Urinary bladder (tissue), 4 donors: ENCODE data around the gene PLA2G2F. TPM values are rescaled to one million over a fixed set of nuclear protein-coding genes. Genes with fewer than 3 reads are reported as not detected.
"Not testable (repeated sequence)": the region's sequence is repeated elsewhere in the genome, so short reads cannot be mapped to it uniquely, and the experiment has no call there.

Experiments used
- DNase-seq: peaks from one replicate; pipeline ENCODE4 v3.0.0-alpha.2; 2015; ENCODE audit errors: extremely low spot score
- H3K27ac ChIP-seq: one replicate; pipeline ENCODE4 v1.5.1; 2013; ENCODE audit warnings: low read depth, mild to moderate bottlenecking, moderate library complexity
- H3K36me3 ChIP-seq: one replicate; pipeline ENCODE4 v1.6.1; 2013; ENCODE audit warnings: mild to moderate bottlenecking, moderate library complexity; ENCODE audit not compliant: insufficient read depth
- H3K4me1 ChIP-seq: one replicate; pipeline ENCODE4 v1.6.1; 2013; ENCODE audit warnings: mild to moderate bottlenecking, moderate library complexity; ENCODE audit not compliant: insufficient read depth
- H3K4me3 ChIP-seq: one replicate; pipeline ENCODE4 v1.5.1; 2013; ENCODE audit warnings: low read depth, low read length
- WGBS: extraction: QIAGEN DNeasy Blood & Tissue Kit; methylation state at CpG from one replicate; pipeline ENCODE4 v1.1.7; 2013; 5-methylcytosine and 5-hydroxymethylcytosine counted together
- polyA plus RNA-seq: library from polyadenylated mRNA; stranded (reverse); fragments of 200-250 nt; gene quantifications from one replicate; pipeline ENCODE4 v1.2.3, GENCODE V29; 2013
- total RNA-seq: library from RNA; depleted of rRNA; stranded (reverse); fragments of >200 nt; gene quantifications from one replicate; pipeline ENCODE4 v1.2.3, GENCODE V29; 2014
- donor health status: healthy with polysubstance abuse.
- donor health status: healthy.

Gene PLA2G2F
- total and polyA plus RNA-seq, 2 donors = 1.3 to 2.6 TPM

- Histone ChIP-seq H3K27ac (no peak overlapping the region), H3K4me1 (peaks cover 2% of the 10 kb centered on the region), H3K36me3 (no peaks in the 10 kb centered on the region), H3K4me3 (no peak overlapping the region)
- no peak for DNase-seq
- WGBS = 64% methylated on average over 10 of the region's 10 CpGs
Observed at GRCh38 chr1:20123722-20124455, 15.2 kb upstream of the PLA2G2F start.

GRCh38 chr1:20124456-20125057 is 14.6 kb upstream of the PLA2G2F start:
- H3K27ac ChIP-seq = no peak overlapping the region
- peaks cover 2% of the 10 kb centered on the region for H3K4me1 ChIP-seq
- no peak overlapping the region for H3K4me3 ChIP-seq
- DNase-seq = no peak
- no peaks in the 10 kb centered on the region for H3K36me3 ChIP-seq
- WGBS = 61% methylated on average over 7 of the region's 7 CpGs

- H3K4me3 ChIP-seq = no peak overlapping the region
- 74% methylated on average over 10 of the region's 10 CpGs for WGBS
Observed at GRCh38 chr1:20125100-20125499, 14.0 kb upstream of the PLA2G2F start.

GRCh38 chr1:20126041-20126805 is 12.9 kb upstream of the PLA2G2F start:
- no peak overlapping the region for H3K4me3 ChIP-seq
- no peaks in the 10 kb centered on the region for H3K36me3 ChIP-seq
- no peak for DNase-seq
- H3K27ac ChIP-seq = no peak overlapping the region
- WGBS = 78% methylated on average over 9 of the region's 9 CpGs
- H3K4me1 ChIP-seq = peaks cover 2% of the 10 kb centered on the region

More at GRCh38 chr1:20125100-20125499, 14.0 kb upstream of the PLA2G2F start:
- H3K36me3 ChIP-seq = no peaks in the 10 kb centered on the region
- peaks cover 2% of the 10 kb centered on the region for H3K4me1 ChIP-seq
- DNase-seq = no peak
- no peak overlapping the region for H3K27ac ChIP-seq

GRCh38 chr1:20126806-20127440 is 12.2 kb upstream of the PLA2G2F start:
- WGBS = 94% methylated on average over 10 of the region's 10 CpGs
- no peak overlapping the region for H3K27ac ChIP-seq
- peaks cover 2% of the 10 kb centered on the region for H3K4me1 ChIP-seq
- no peak overlapping the region for H3K4me3 ChIP-seq
- no peaks in the 10 kb centered on the region for H3K36me3 ChIP-seq
- DNase-seq = no peak

GRCh38 chr1:20130518-20130917 is 8.6 kb upstream of the PLA2G2F start:
- WGBS = 97% methylated on average over 3 of the region's 3 CpGs
- not testable (repeated sequence) for H3K27ac ChIP-seq, H3K36me3 ChIP-seq, H3K4me3 ChIP-seq, H3K4me1 ChIP-seq, DNase-seq

GRCh38 chr1:20134995-20135394 is 4.1 kb upstream of the PLA2G2F start:
- Histone ChIP-seq H3K4me1 (no peaks in the 10 kb centered on the region), H3K27ac (no peak overlapping the region), H3K36me3 (no peaks in the 10 kb centered on the region), H3K4me3 (no peak overlapping the region)
- 93% methylated on average over 3 of the region's 3 CpGs for WGBS
- DNase-seq = no peak

- DNase-seq = no peak
- WGBS = 97% methylated on average over 3 of the region's 3 CpGs
- no peak overlapping the region for H3K4me3 ChIP-seq
- no peaks in the 10 kb centered on the region for H3K36me3 ChIP-seq
- H3K27ac ChIP-seq = no peak overlapping the region
- H3K4me1 ChIP-seq = no peaks in the 10 kb centered on the region
Observed at GRCh38 chr1:20136249-20136648, 2.9 kb upstream of the PLA2G2F start.

GRCh38 chr1:20137055-20137454 is 2.1 kb upstream of the PLA2G2F start:
- H3K4me3 ChIP-seq = no peak overlapping the region
- DNase-seq = peak; percentile 41
- no peaks in the 10 kb centered on the region for H3K36me3 ChIP-seq
- H3K27ac ChIP-seq = no peak overlapping the region
- WGBS = 90% methylated on average over 4 of the region's 4 CpGs
- H3K4me1 ChIP-seq = no peaks in the 10 kb centered on the region

- Histone ChIP-seq H3K36me3 (no peaks in the 10 kb centered on the region), H3K4me3 (no peak overlapping the region), H3K27ac (no peak overlapping the region), H3K4me1 (no peaks in the 10 kb centered on the region)
- DNase-seq = no peak
- 88% methylated on average over 1 of the region's 1 CpG for WGBS
Observed at GRCh38 chr1:20137604-20138003, 1.5 kb upstream of the PLA2G2F start.

- no peak for DNase-seq
- 92% methylated on average over 6 of the region's 6 CpGs for WGBS
- Histone ChIP-seq H3K4me3 (no peak overlapping the region), H3K27ac (no peak overlapping the region), H3K4me1 (no peaks in the 10 kb centered on the region), H3K36me3 (no peaks in the 10 kb centered on the region)
Observed at GRCh38 chr1:20138346-20138745, 777 bp upstream of the PLA2G2F start.

- Histone ChIP-seq H3K36me3 (no peaks in the 10 kb centered on the region), H3K4me3 (no peak overlapping the region), H3K4me1 (no peaks in the 10 kb centered on the region), H3K27ac (no peak overlapping the region)
- DNase-seq = no peak
- WGBS = 73% methylated on average over 13 of the region's 13 CpGs
Observed at GRCh38 chr1:20139776-20140612, 871 bp downstream of the PLA2G2F start.

GRCh38 chr1:20141001-20141400 is 1.9 kb downstream of the PLA2G2F start:
- WGBS = 79% methylated on average over 9 of the region's 9 CpGs
- H3K4me3 ChIP-seq = no peak overlapping the region
- H3K36me3 ChIP-seq = no peaks in the 10 kb centered on the region
- no peaks in the 10 kb centered on the region for H3K4me1 ChIP-seq
- DNase-seq = no peak
- H3K27ac ChIP-seq = no peak overlapping the region
